HG03439 (cell line): ENCODE data around the gene CCDC158.
"Not testable (repeated sequence)": the region's sequence is repeated elsewhere in the genome, so short reads cannot be mapped to it uniquely, and the experiment has no call there.

Source experiments
- ATAC-seq: cut with Tn5 transposase; IDR thresholded peaks from one replicate; pipeline ENCODE4 v1.9.1; 2021; ENCODE audit warnings: mild to moderate bottlenecking, moderate library complexity; ENCODE audit not compliant: unreplicated experiment

CCDC158 gene

GRCh38 chr4:76282941-76283689 is 137.8 kb downstream of the CCDC158 start:
- no peak for ATAC-seq

GRCh38 chr4:76281594-76281993 is 139.3 kb downstream of the CCDC158 start:
- ATAC-seq: not testable (repeated sequence)

DNA sequence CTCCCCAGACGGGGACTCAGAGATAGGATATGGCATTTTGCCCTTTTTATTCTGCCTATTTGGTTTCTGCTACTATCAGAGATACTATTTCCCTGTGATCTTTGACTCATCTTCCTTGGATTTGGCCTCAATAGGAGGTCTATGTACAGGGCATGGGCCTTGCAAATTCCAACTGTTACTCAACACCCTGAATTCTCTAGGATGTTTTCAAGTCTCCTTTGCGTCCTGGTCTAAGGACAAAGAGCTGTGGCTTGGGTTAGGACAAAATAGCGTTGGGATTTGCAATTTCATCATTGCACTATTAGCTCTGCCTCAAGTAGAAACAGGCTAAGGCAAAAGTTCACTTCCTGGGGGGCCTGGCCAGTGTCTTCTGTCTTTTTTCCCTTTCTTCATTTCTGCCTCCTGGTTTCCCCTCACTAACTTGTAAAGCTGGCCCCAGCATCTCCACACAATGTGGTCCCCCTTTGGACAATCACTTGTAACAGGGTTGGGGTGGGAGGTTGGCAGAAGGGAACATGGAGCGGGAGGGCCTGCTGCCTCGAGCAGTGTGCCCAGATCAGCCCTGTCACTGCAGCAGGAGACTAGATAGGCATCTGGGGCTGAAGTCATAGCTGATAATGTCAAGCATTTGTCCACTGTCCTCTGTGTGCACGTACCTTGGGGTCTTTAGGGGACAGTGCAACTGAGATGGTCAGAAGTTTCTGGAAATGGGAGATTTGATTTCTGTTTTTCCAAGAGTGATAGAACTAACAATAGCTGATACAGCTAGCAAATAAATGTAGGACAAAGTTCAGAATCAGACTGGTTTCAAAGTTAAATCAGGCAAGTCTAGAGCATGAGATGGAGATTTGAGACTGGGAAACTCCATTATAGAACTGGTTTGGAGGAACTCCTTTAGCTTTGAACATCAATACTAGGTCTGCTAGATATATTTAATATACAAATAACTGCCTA is 140.2 kb downstream of the CCDC158 start:
- ATAC-seq: no peak

DNA sequence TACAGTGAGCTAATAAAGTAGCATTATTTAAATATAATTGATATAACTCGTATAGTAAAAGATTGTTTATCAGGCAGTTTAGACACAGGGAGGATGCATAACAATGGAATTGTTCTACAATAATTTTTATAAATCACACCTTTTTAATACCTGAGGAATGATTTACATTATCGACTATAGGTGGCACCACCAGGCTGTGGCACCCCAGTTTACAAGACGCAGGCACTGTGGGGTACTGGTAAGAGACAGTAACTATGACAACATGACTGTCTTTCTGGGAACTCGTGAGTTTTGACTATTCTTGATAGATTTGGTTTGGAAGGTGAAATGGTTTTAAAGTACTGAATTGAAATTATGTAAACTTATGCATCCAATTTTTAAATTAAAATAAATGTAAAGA is 141.5 kb downstream of the CCDC158 start:
- ATAC-seq: no peak

DNA sequence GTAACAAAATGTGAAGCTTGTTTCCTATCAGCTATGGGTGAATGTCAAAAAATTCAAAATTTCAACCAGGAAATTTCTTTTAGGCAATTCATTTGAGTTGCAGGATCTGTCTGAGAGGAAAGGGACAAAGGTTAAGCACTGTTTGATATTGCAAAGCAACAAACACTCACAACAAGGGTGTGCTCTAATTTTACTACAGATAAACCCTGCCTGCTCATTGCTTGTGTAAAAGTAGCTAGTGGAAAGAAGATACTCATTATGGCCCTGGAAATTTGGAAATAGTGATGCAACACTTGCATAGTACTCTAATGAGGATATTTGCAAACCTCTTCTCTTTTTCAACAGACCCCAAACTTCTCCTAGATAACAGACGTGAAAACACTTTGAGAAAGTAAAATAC is 142.4 kb downstream of the CCDC158 start:
- ATAC-seq: no peak

- no peak for ATAC-seq
Measured at GRCh38 chr4:76277667-76278066, 143.3 kb downstream of the CCDC158 start.

GRCh38 chr4:76276813-76277212 is 144.1 kb downstream of the CCDC158 start:
- no peak for ATAC-seq

GRCh38 chr4:76275486-76276124 is 145.3 kb downstream of the CCDC158 start:
- no peak for ATAC-seq

GRCh38 chr4:76272999-76273398 is 147.9 kb downstream of the CCDC158 start:
- ATAC-seq: no peak

- ATAC-seq: no peak
Measured at GRCh38 chr4:76272582-76272981, 148.4 kb downstream of the CCDC158 start.

DNA sequence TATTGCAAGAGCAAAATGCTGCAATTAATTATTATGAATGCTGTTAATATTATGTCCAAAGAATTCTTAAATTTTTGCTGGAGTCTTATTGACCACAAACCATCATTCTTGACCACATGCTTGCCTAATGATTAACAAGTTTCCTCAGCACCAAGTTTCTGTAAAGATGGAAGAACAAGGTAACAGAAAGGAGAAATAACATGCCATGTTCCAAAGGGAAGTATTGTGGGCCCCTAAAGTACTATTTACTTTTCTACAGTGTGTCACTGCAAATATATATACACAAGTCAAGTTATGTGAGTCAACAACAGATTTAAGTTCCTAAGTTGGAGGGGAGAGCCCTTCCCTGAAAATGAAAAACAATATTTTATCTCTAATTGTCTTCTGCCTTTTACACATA is 148.9 kb downstream of the CCDC158 start:
- ATAC-seq: no peak

DNA sequence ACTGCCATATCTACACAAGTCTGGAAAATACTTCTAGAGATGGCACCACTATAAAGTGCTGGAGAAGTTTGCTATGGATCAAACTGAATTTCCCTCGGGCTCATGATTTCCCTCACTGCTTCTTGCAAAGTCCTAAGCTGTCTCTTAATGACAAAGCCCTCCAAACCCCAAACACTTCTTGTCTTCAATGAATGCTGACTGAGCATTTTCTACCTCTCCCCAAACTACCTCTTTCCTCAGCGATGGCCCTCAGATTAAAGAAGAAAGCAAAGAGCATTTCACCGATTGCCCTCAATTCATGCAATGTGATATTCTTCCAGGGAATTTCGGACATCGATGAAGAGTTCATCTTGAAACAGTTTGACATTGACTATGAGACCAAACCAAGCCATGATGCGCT is 149.7 kb downstream of the CCDC158 start:
- ATAC-seq: no peak

GRCh38 chr4:76270244-76271175 is 150.4 kb downstream of the CCDC158 start:
- no peak for ATAC-seq

DNA sequence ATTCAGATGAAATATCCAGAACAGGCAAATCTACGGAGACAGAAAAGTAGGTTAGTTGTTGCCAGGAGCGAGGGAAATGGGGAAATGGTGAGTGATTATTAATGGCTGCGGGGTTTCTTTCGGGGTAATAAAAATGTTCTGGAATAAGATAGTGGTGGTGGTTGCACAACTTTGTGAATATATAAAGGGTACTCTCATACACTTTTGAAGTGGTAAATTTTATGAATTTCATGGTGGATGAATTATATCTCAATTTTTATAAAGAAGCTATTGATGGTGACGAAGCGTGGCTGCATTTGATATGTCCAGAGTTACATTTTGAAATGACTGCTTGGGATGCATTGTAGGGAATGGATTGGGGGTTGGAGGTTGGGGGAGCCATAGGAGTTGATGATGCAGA is 153.1 kb downstream of the CCDC158 start:
- no peak for ATAC-seq

GRCh38 chr4:76266627-76267026 is 154.3 kb downstream of the CCDC158 start:
- ATAC-seq: no peak

DNA sequence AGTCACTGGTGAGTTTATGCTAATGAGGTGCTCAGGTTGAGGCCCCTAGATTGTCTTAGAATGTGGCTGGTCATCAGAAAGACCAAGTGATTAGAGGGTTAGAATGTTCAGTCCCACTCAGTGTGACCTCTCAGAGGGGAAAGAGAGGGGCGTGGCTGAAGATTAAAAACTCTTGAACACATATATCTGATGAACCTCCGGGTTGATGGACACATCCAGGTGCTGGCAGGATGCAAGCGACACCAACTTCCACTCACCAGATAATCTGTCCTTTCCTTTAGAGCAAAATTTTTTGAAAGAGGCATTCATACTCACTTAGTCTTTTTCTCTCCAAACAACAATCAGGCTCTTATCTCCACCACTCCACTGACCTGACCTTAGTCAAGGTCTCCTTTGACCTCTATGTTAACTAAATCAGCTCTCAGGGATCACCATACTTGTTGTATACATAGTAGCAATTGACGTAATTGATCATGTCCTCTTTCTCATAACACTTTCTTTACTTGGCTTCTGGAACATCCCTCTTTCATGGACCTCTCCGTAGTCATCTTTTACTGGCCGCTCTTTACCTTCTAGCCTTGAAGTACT is 155.2 kb downstream of the CCDC158 start:
- no peak for ATAC-seq
